ENCODE results near the gene MYOZ1.

The MYOZ1 gene

GRCh38 chr10:73634421-73634820, 6.9 kb downstream of the MYOZ1 start:
- TF ChIP-seq CTCF (IDR thresholded peaks at IDR 0.05; ENCODE audit: insufficient read depth, low read length, poor library complexity, severe bottlenecking), result no peak
- H3K4me3 ChIP-seq (replicated peaks; ENCODE audit: low read depth, low read length), result no peak overlapping the region
- no peaks in the 10 kb centered on the region for H3K36me3 ChIP-seq (ENCODE audit: control insufficient read depth, insufficient read depth, low read length)
- H3K27me3 ChIP-seq (replicated peaks; ENCODE audit: control insufficient read depth, insufficient read depth, low read length), result no peaks in the 10 kb centered on the region
- no peak for DNase-seq (ENCODE audit: extremely low read depth, insufficient read length)

GRCh38 chr10:73629165-73629564, 12.1 kb downstream of the MYOZ1 start:
- TF ChIP-seq CTCF (IDR thresholded peaks at IDR 0.05; ENCODE audit: insufficient read depth, low read length, poor library complexity, severe bottlenecking), result no peak
- H3K27me3 ChIP-seq (replicated peaks; ENCODE audit: control insufficient read depth, insufficient read depth, low read length), result no peaks in the 10 kb centered on the region
- no peak for DNase-seq (ENCODE audit: extremely low read depth, insufficient read length)
- H3K4me3 ChIP-seq (replicated peaks; ENCODE audit: low read depth, low read length), result no peak overlapping the region
- H3K36me3 ChIP-seq (ENCODE audit: control insufficient read depth, insufficient read depth, low read length), result no peaks in the 10 kb centered on the region

- no peak for TF ChIP-seq CTCF (IDR thresholded peaks at IDR 0.05; ENCODE audit: insufficient read depth, low read length, poor library complexity, severe bottlenecking)
- Histone ChIP-seq H3K27me3 (replicated peaks; ENCODE audit: control insufficient read depth, insufficient read depth, low read length) (no peaks in the 10 kb centered on the region), H3K36me3 (ENCODE audit: control insufficient read depth, insufficient read depth, low read length) (no peaks in the 10 kb centered on the region), H3K4me3 (replicated peaks; ENCODE audit: low read depth, low read length) (no peak overlapping the region)
- no peak for DNase-seq (ENCODE audit: extremely low read depth, insufficient read length)
Measured at GRCh38 chr10:73628405-73628804, 12.9 kb downstream of the MYOZ1 start.

GRCh38 chr10:73627300-73627699, 14.0 kb downstream of the MYOZ1 start:
- no peaks in the 10 kb centered on the region for H3K27me3 ChIP-seq (replicated peaks; ENCODE audit: control insufficient read depth, insufficient read depth, low read length)
- no peak for DNase-seq (ENCODE audit: extremely low read depth, insufficient read length)
- H3K4me3 ChIP-seq (replicated peaks; ENCODE audit: low read depth, low read length), result no peak overlapping the region
- no peaks in the 10 kb centered on the region for H3K36me3 ChIP-seq (ENCODE audit: control insufficient read depth, insufficient read depth, low read length)
- no peak for TF ChIP-seq CTCF (IDR thresholded peaks at IDR 0.05; ENCODE audit: insufficient read depth, low read length, poor library complexity, severe bottlenecking)

- DNase-seq (ENCODE audit: extremely low read depth, insufficient read length), result peak; percentile 84
- Histone ChIP-seq H3K4me3 (replicated peaks; ENCODE audit: low read depth, low read length) (peak overlapping the region; percentile 98), H3K27me3 (replicated peaks; ENCODE audit: control insufficient read depth, insufficient read depth, low read length) (no peaks in the 10 kb centered on the region), H3K36me3 (ENCODE audit: control insufficient read depth, insufficient read depth, low read length) (no peaks in the 10 kb centered on the region)
- TF ChIP-seq CTCF (IDR thresholded peaks at IDR 0.05; ENCODE audit: insufficient read depth, low read length, poor library complexity, severe bottlenecking), result no peak
Measured at GRCh38 chr10:73625884-73626752, 15.2 kb downstream of the MYOZ1 start.

All from GM06990 (cell line).